Fibroblast of villous mesenchyme (primary cell): Measurements from ENCODE around the gene CAPN3. TPM values are rescaled to one million over a fixed set of nuclear protein-coding genes. Genes with fewer than 3 reads are reported as not detected.

Experiments
- DNase-seq: peaks from one replicate; pipeline ENCODE4 v3.0.0-alpha.2; 2010; ENCODE audit warnings: low read depth
- H3K4me3 ChIP-seq: 2 replicates; pipeline ENCODE4 v1.5.1; 2011; ENCODE audit warnings: low read depth, mild to moderate bottlenecking, low read length
- CTCF ChIP-seq: IDR thresholded peaks from 2 replicates; pipeline ENCODE4 v1.5.1; 2012; ENCODE audit warnings: low read depth, mild to moderate bottlenecking, low read length; ENCODE audit not compliant: insufficient read depth
- total RNA-seq: library from RNA; depleted of rRNA; stranded (reverse); fragments of >200 nt; gene quantifications from 2 replicates; pipeline ENCODE4 v1.2.3, GENCODE V29; 2012

Gene CAPN3
- total RNA-seq, 1 donor = 2.6 TPM

GRCh38 chr15:42354824-42355223 lies 4.5 kb upstream of the CAPN3 start:
- DNase-seq = no peak
- no peak for TF ChIP-seq CTCF
- H3K4me3 ChIP-seq = no peak overlapping the region

- H3K4me3 ChIP-seq = no peak overlapping the region
- no peak for TF ChIP-seq CTCF
- DNase-seq = no peak
Measured at GRCh38 chr15:42355291-42355690, 4.0 kb upstream of the CAPN3 start.

GRCh38 chr15:42356851-42357250 lies 2.5 kb upstream of the CAPN3 start:
- H3K4me3 ChIP-seq = no peak overlapping the region
- DNase-seq = no peak
- no peak for TF ChIP-seq CTCF

GRCh38 chr15:42358141-42358540 lies 1.2 kb upstream of the CAPN3 start:
- H3K4me3 ChIP-seq = no peak overlapping the region
- TF ChIP-seq CTCF = no peak
- DNase-seq = no peak

- H3K4me3 ChIP-seq = no peak overlapping the region
- no peak for DNase-seq
Measured at GRCh38 chr15:42359985-42360384, 684 bp downstream of the CAPN3 start.

GRCh38 chr15:42360535-42361112 lies 1.3 kb downstream of the CAPN3 start:
- H3K4me3 ChIP-seq = no peak overlapping the region
- TF ChIP-seq CTCF = no peak
- DNase-seq = no peak

More at GRCh38 chr15:42359985-42360384, 684 bp downstream of the CAPN3 start:
- no peak for TF ChIP-seq CTCF

GRCh38 chr15:42363487-42363886 lies 4.2 kb downstream of the CAPN3 start:
- DNase-seq = no peak
- no peak for TF ChIP-seq CTCF

More at GRCh38 chr15:42363487-42363886, 4.2 kb downstream of the CAPN3 start:
- no peak overlapping the region for H3K4me3 ChIP-seq
